GM23338 (cell line): ENCODE data around the gene GBF1. TPM values are rescaled to one million over a fixed set of nuclear protein-coding genes. Genes with fewer than 3 reads are reported as not detected.

Experiments used
- ATAC-seq: fragments of 200-7000 bp; cut with Tn5 transposase; 3 replicates; pipeline ENCODE4 v1.9.1; 2020
- DNase-seq: peaks from one replicate; pipeline ENCODE4 v3.0.0-alpha.2; 2015; ENCODE audit warnings: low spot score
- H2AFZ ChIP-seq: fragments of 200-600 bp; sonication (generic); 2 replicates; pipeline ENCODE4 v1.8.0; 2016; ENCODE audit warnings: antibody characterized with exemption, mild to moderate bottlenecking, moderate library complexity
- H3F3A ChIP-seq: fragments of 200-600 bp; sonication (generic); replicated peaks from 2 replicates; pipeline ENCODE4 v1.8.0; 2017; ENCODE audit warnings: antibody characterized with exemption, mixed run types, low read depth
- H3K27ac ChIP-seq: fragments of 200-600 bp; sonication (generic); 2 replicates; pipeline ENCODE4 v1.6.1; 2016; ENCODE audit warnings: low read depth
- H3K27me3 ChIP-seq: fragments of 200-600 bp; sonication (generic); 2 replicates; pipeline ENCODE4 v1.8.0; 2016; ENCODE audit warnings: mild to moderate bottlenecking, mixed run types, moderate library complexity; ENCODE audit not compliant: insufficient read depth
- H3K36me3 ChIP-seq: fragments of 200-600 bp; sonication (generic); 2 replicates; pipeline ENCODE4 v1.8.0; 2016; ENCODE audit warnings: mild to moderate bottlenecking; ENCODE audit not compliant: insufficient read depth
- H3K4me1 ChIP-seq: fragments of 200-600 bp; sonication (generic); 2 replicates; pipeline ENCODE4 v1.8.0; 2016; ENCODE audit warnings: mild to moderate bottlenecking, moderate library complexity; ENCODE audit not compliant: insufficient read depth
- H3K4me2 ChIP-seq: fragments of 200-600 bp; sonication (generic); 2 replicates; pipeline ENCODE4 v1.7.1; 2017; ENCODE audit warnings: mixed run types
- H3K4me3 ChIP-seq: fragments of 200-600 bp; sonication (generic); 2 replicates; pipeline ENCODE4 v1.6.1; 2016; ENCODE audit warnings: mixed run types
- H3K79me2 ChIP-seq: fragments of 200-600 bp; sonication (generic); replicated peaks from 2 replicates; pipeline ENCODE4 v1.8.0; 2017; ENCODE audit warnings: mild to moderate bottlenecking; ENCODE audit not compliant: insufficient read depth
- H3K9me2 ChIP-seq: fragments of 200-600 bp; sonication (generic); 2 replicates; pipeline ENCODE4 v1.8.0; 2017; ENCODE audit not compliant: insufficient read depth
- H4K20me1 ChIP-seq: fragments of 200-600 bp; sonication (generic); replicated peaks from 2 replicates; pipeline ENCODE4 v1.8.0; 2017; ENCODE audit warnings: mild to moderate bottlenecking; ENCODE audit not compliant: insufficient read depth
- H3K27ac Mint-ChIP-seq: 2 replicates; pipeline ENCODE4 v1.8.0; 2020; ENCODE audit warnings: inconsistent platforms, mild to moderate bottlenecking, moderate library complexity, mixed read lengths
- H3K27me3 Mint-ChIP-seq: 3 replicates; pipeline ENCODE4 v1.8.0; 2022; ENCODE audit warnings: low read depth, mild to moderate bottlenecking, moderate library complexity, mixed read lengths, inconsistent platforms; ENCODE audit not compliant: insufficient read depth, poor library complexity
- H3K36me3 Mint-ChIP-seq: 3 replicates; pipeline ENCODE4 v1.8.0; 2021; ENCODE audit warnings: low read depth, mild to moderate bottlenecking, inconsistent platforms, moderate library complexity, mixed read lengths
- H3K4me1 Mint-ChIP-seq: 3 replicates; pipeline ENCODE4 v1.8.0; 2020; ENCODE audit warnings: mild to moderate bottlenecking, inconsistent platforms, mixed read lengths
- H3K4me3 Mint-ChIP-seq: 3 replicates; pipeline ENCODE4 v1.8.0; 2021; ENCODE audit warnings: moderate library complexity, mild to moderate bottlenecking, inconsistent platforms, mixed read lengths
- H3K9me3 Mint-ChIP-seq: 3 replicates; pipeline ENCODE4 v1.8.0; 2020; ENCODE audit warnings: moderate library complexity, mild to moderate bottlenecking, inconsistent platforms, mixed read lengths
- JUNB ChIP-seq: IDR thresholded peaks from one replicate; pipeline ENCODE4 v1.6.1; 2016; ENCODE audit warnings: antibody characterized with exemption; ENCODE audit not compliant: unreplicated experiment
- POLR2AphosphoS5 ChIP-seq: IDR thresholded peaks from 2 replicates; pipeline ENCODE4 v1.6.1; 2016; ENCODE audit warnings: antibody characterized with exemption, low read depth
- REST ChIP-seq: IDR thresholded peaks from one replicate; pipeline ENCODE4 v1.6.1; 2018; ENCODE audit warnings: antibody characterized with exemption; ENCODE audit not compliant: unreplicated experiment
- ZNF331 ChIP-seq: fragments of 250-450 bp; sonication (Bioruptor Pico); IDR thresholded peaks from 2 replicates; pipeline ENCODE4 v1.5.0; 2020; ENCODE audit warnings: low read depth, mild to moderate bottlenecking, moderate library complexity
- ZNF462 ChIP-seq: fragments of 250-450 bp; sonication (Bioruptor Pico); IDR thresholded peaks from 2 replicates; pipeline ENCODE4 v1.5.0; 2020; ENCODE audit warnings: mild to moderate bottlenecking, moderate library complexity
- polyA plus RNA-seq: library from polyadenylated mRNA; unstranded; fragments of >200 nt; fragmentation: Nextera tagmentation; extraction: Ambion mirVana; gene quantifications from 2 replicates; pipeline ENCODE4 v1.2.1, GENCODE V29; 2016
- total RNA-seq: library from RNA; depleted of rRNA; stranded (reverse); fragments of >200 nt; shearing (Covaris generic); gene quantifications from 2 replicates; pipeline ENCODE4 v1.2.3, GENCODE V29; 2014

The GBF1 gene
- total and polyA plus RNA-seq, 2 experiments from 2014 or later: 6.5 to 27.2 TPM

GRCh38 chr10:102404361-102405107 lies 159.2 kb downstream of the GBF1 start:
- Histone ChIP-seq H4K20me1 (no peaks in the 10 kb centered on the region), H3F3A (0 out of 2 replicates have a peak, but pooled peaks cover 9% of the 10 kb centered on the region), H3K4me1 (peaks cover 5% of the 10 kb centered on the region), H3K79me2 (no peaks in the 10 kb centered on the region), H3K4me3 (no peak overlapping the region), H2AFZ (no peak overlapping the region), H3K27ac (no peak overlapping the region), H3K27me3 (peaks cover 23% of the 10 kb centered on the region), H3K9me2 (no peaks in the 10 kb centered on the region), H3K36me3 (no peaks in the 10 kb centered on the region), H3K4me2 (no peak overlapping the region)
- TF ChIP-seq ZNF331 (no peak), JUNB (no peak), POLR2AphosphoS5 (no peak), REST (no peak), ZNF462 (no peak)
- Mint-ChIP-seq H3K36me3 (peaks cover under 1% of the 10 kb centered on the region; the same call in 1 of the 3 replicates), H3K27me3 (peaks cover 38% of the 10 kb centered on the region), H3K9me3 (no peaks in the 10 kb centered on the region), H3K27ac (no peak overlapping the region), H3K4me3 (no peak overlapping the region), H3K4me1 (peaks cover 13% of the 10 kb centered on the region)
- no peak for ATAC-seq
- no peak for DNase-seq
